Tibial nerve (tissue), 4 donors: ENCODE results near the gene MAP3K21. TPM values are rescaled to one million over a fixed set of nuclear protein-coding genes. Genes with fewer than 3 reads are reported as not detected.

Experiments used
- DNase-seq, 2 donors: peaks; one replicate each; pipeline ENCODE4 v3.0.0-alpha.2; 2019; ENCODE audit warnings: low spot score in 2 of 2
- H3K27ac ChIP-seq, 4 donors: fragments of 200-600 bp; sonication (generic) in 3 of 4; one replicate each; pipeline ENCODE4 v1.5.1; 2017 to 2019; ENCODE audit warnings: mild to moderate bottlenecking in 1 of 4
- H3K27me3 ChIP-seq, 2 donors: fragments of 200-600 bp; sonication (generic) in 1 of 2; one replicate each; pipeline versions ENCODE4 v1.5.1 to v1.6.0; 2017 to 2019
- H3K36me3 ChIP-seq, 3 donors: fragments of 200-600 bp; sonication (generic); one replicate each; pipeline ENCODE4 v1.5.1; 2018 to 2019
- H3K4me1 ChIP-seq, 4 donors: fragments of 200-600 bp; sonication (generic) in 3 of 4; one replicate each; pipeline ENCODE4 v1.5.1; 2017 to 2019
- H3K4me3 ChIP-seq, 4 donors: fragments of 200-600 bp; sonication (generic) in 3 of 4; one replicate each; pipeline ENCODE4 v1.5.1; 2017 to 2019; ENCODE audit warnings: mild to moderate bottlenecking in 1 of 4, moderate library complexity in 1 of 4
- H3K9me3 ChIP-seq, 4 donors: fragments of 200-600 bp; sonication (generic) in 3 of 4; one replicate each; pipeline ENCODE4 v1.5.1; 2017 to 2019
- CTCF ChIP-seq, 5 experiments: fragments of 200-600 bp in 3 of 5; fragments of 450-650 bp in 2 of 5; sonication (generic) in 3 of 5; IDR thresholded peaks; one replicate each; pipeline ENCODE4 v1.5.1; 2016 to 2019; ENCODE audit warnings: antibody characterized with exemption in 5 of 5, mild to moderate bottlenecking in 3 of 5, moderate library complexity in 2 of 5
- EP300 ChIP-seq, 2 donors: sonication (generic); formaldehyde crosslinking; IDR thresholded peaks; one replicate each; pipeline ENCODE4 v1.6.1; 2017; ENCODE audit warnings: antibody characterized with exemption in 2 of 2, mild to moderate bottlenecking in 1 of 2
- POLR2A ChIP-seq, 2 donors: fragments of 450-650 bp; IDR thresholded peaks; one replicate each; pipeline ENCODE4 v1.6.1; 2017; ENCODE audit warnings: antibody characterized with exemption in 2 of 2, mild to moderate bottlenecking in 2 of 2, moderate library complexity in 2 of 2
- WGBS, 2 donors: methylation state at CpG; one replicate each; pipeline ENCODE4 v1.1.5; 2018; 5-methylcytosine and 5-hydroxymethylcytosine counted together
- total RNA-seq, 4 donors: library from RNA; depleted of rRNA; stranded (reverse); fragments of >200 nt; gene quantifications; one replicate each; pipeline ENCODE4 v1.1.0, GENCODE V29; 2016

The MAP3K21 gene
- total RNA-seq, 4 donors from 2014 or later, result 1.1 to 3.3 (median 1.8) TPM

DNA sequence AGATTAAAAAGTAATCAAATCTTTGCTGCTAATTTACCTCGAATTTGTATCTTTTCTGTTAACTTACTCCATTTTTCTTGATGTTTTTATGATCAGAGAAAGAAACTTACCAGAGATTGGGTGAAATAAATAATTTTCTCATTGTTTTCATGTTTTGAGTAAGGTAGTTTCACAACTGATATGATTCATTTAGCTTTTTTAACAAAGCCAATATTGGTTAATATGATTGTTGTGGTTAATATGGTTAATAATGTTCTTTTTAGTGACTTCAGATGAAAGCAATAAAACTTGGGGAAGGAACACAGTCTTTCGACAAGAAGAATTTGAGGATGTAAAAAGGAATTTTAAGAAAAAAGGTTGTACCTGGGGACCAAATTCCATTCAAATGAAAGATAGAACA lies 48.1 kb downstream of the MAP3K21 start:
- no peak for TF ChIP-seq CTCF (IDR thresholded peaks at IDR 0.05)
- no peak for TF ChIP-seq EP300 (IDR thresholded peaks at IDR 0.05)
- TF ChIP-seq POLR2A (IDR thresholded peaks at IDR 0.05), result no peak
- no peak overlapping the region for H3K4me3 ChIP-seq
- H3K9me3 ChIP-seq, result no peaks in the 10 kb centered on the region
- H3K36me3 ChIP-seq, result no peaks in the 10 kb centered on the region
- no peak overlapping the region for H3K27ac ChIP-seq
- 72 to 75% methylated on average over 2 of the region's 2 CpGs for WGBS, 2 donors
- H3K27me3 ChIP-seq, result no peaks in the 10 kb centered on the region
- no peaks in the 10 kb centered on the region for H3K4me1 ChIP-seq
- DNase-seq, result no peak

DNA sequence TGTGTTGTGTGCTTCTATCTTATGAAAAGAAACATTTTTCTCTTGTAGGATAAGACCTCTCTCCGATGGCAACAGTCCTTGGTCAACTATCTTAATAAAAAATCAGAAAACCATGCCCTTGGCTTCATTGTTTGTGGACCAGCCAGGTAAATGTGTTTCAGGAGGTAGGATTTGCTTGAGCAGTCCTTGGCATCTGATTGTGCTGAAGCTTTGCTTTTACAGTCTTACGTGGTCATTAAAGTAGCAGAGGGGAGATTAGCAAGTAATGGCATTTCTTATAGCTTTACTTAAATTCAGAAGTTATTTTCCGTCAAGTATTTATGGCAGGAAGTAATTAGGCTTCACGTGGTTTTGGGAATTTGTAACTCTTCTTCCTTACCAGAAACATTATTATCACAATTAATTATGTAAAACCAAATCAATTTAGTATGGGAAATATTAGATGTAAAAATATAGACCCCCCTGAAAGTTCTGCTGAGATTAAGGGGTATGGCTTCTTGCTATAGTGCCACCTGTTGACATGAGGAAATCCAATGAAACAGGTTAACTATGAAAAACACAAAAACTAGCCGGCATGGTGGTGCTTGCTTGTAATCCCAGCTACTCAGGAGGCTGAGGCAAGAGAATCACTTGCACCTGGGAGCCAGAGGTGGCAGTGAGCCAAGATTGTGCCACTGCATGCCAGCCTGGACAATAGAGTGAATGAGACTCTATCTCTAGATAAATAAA lies 49.0 kb downstream of the MAP3K21 start:
- TF ChIP-seq POLR2A (IDR thresholded peaks at IDR 0.05), result no peak
- TF ChIP-seq CTCF (IDR thresholded peaks at IDR 0.05), result no peak
- no peak for TF ChIP-seq EP300 (IDR thresholded peaks at IDR 0.05)
- no peak overlapping the region for H3K27ac ChIP-seq
- H3K9me3 ChIP-seq, result no peaks in the 10 kb centered on the region
- H3K4me1 ChIP-seq, result no peaks in the 10 kb centered on the region
- DNase-seq, result no peak
- no peaks in the 10 kb centered on the region for H3K27me3 ChIP-seq
- H3K36me3 ChIP-seq, result no peaks in the 10 kb centered on the region
- 63 to 65% methylated on average over 5 of the region's 5 CpGs for WGBS, 2 donors
- no peak overlapping the region for H3K4me3 ChIP-seq

- Histone ChIP-seq H3K4me1 (no peaks in the 10 kb centered on the region), H3K27ac (no peak overlapping the region), H3K36me3 (peaks cover 0 to 10% (median 0%) of the 10 kb centered on the region in 3 donors), H3K4me3 (no peak overlapping the region), H3K27me3 (no peaks in the 10 kb centered on the region), H3K9me3 (peaks cover 0 to 7% (median 0%) of the 10 kb centered on the region in 4 donors)
- DNase-seq, result no peak
- 78 to 81% methylated on average over 7 of the region's 7 CpGs for WGBS, 2 donors
- TF ChIP-seq POLR2A (IDR thresholded peaks at IDR 0.05) (no peak), CTCF (IDR thresholded peaks at IDR 0.05) (no peak), EP300 (IDR thresholded peaks at IDR 0.05) (no peak)
These were observed 52.4 kb downstream of the MAP3K21 start for GRCh38 chr1:233379869-233380438.

DNA sequence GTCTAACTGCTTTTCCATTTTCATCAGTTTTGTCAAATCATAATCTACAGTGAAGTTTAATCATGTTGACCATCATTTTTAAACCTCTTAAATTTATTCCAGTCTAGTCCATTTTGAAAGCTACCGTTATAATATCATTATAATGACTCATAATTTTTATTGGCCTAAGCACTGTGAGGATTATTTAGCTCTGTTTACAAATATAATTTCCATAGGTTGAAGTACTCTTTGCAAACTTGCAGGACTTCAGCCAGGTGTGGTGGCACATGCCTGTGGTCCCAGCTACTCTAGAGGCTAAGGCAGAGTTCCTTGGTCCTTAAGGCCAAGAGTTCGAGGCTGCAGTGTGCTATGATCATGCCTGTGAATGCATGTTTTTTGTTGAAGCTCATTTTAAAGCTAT lies 54.3 kb downstream of the MAP3K21 start:
- 72 to 76% methylated on average over 2 of the region's 2 CpGs for WGBS, 2 donors
- Histone ChIP-seq H3K36me3 (peaks cover 0 to 10% (median 0%) of the 10 kb centered on the region in 3 donors), H3K4me1 (no peaks in the 10 kb centered on the region), H3K27ac (no peak overlapping the region), H3K4me3 (no peak overlapping the region), H3K9me3 (peaks cover 0 to 7% (median 0%) of the 10 kb centered on the region in 4 donors), H3K27me3 (no peaks in the 10 kb centered on the region)
- TF ChIP-seq EP300 (IDR thresholded peaks at IDR 0.05), result no peak
- TF ChIP-seq CTCF (IDR thresholded peaks at IDR 0.05), result no peak
- TF ChIP-seq POLR2A (IDR thresholded peaks at IDR 0.05), result no peak
- no peak for DNase-seq

DNA sequence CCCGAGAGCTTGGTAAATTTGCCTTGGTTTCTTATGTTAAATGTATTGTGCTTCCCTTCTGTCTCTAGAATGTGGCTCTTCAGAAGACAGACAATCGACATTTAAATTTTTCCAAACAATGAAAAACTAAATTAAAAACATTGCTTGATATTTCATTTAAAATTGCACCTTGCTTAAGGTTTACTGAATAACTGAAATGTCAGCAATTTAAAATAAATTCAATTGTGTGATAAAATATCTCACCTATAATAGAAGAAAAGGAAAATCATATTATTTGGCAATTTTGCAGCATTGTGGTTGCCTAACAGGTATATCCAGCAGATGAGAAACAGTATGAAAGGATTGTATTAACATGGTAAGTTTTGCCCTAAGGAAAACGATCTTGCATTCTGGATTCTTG lies 56.5 kb downstream of the MAP3K21 start:
- H3K4me3 ChIP-seq, result no peak overlapping the region
- TF ChIP-seq CTCF (IDR thresholded peaks at IDR 0.05), result no peak
- TF ChIP-seq EP300 (IDR thresholded peaks at IDR 0.05), result no peak
- TF ChIP-seq POLR2A (IDR thresholded peaks at IDR 0.05), result no peak
- no peak for DNase-seq
- peaks cover 0 to 7% (median 0%) of the 10 kb centered on the region in 4 donors for H3K9me3 ChIP-seq
- no peaks in the 10 kb centered on the region for H3K4me1 ChIP-seq
- WGBS, 2 donors, result 80 to 93% methylated on average over 3 of the region's 3 CpGs
- H3K27ac ChIP-seq, result no peak overlapping the region
- peaks cover 0 to 10% (median 0%) of the 10 kb centered on the region in 3 donors for H3K36me3 ChIP-seq
- H3K27me3 ChIP-seq, result no peaks in the 10 kb centered on the region
